Measurements from ENCODE around the gene ARHGAP33.
"Not testable (repeated sequence)": the region's sequence is repeated elsewhere in the genome, so short reads cannot be mapped to it uniquely, and the experiment has no call there.

ARHGAP33 gene

GRCh38 chr19:35780717-35781116 is 5.4 kb downstream of the ARHGAP33 start:
- DNase-seq, result no peak

- DNase-seq, result no peak
These were observed 6.3 kb downstream of the ARHGAP33 start for GRCh38 chr19:35781650-35782049.

GRCh38 chr19:35782589-35782988 is 7.2 kb downstream of the ARHGAP33 start:
- DNase-seq, result no peak

- no peak for DNase-seq
These were observed 8.4 kb downstream of the ARHGAP33 start for GRCh38 chr19:35783469-35784434.

GRCh38 chr19:35784503-35785338 is 9.4 kb downstream of the ARHGAP33 start:
- no peak for DNase-seq

GRCh38 chr19:35785339-35785627 is 9.9 kb downstream of the ARHGAP33 start:
- no peak for DNase-seq

- DNase-seq, result no peak
These were observed 11.2 kb downstream of the ARHGAP33 start for GRCh38 chr19:35786299-35787160.

- no peak for DNase-seq
These were observed 11.9 kb downstream of the ARHGAP33 start for GRCh38 chr19:35787227-35787799.

- no peak for DNase-seq
These were observed 13.0 kb downstream of the ARHGAP33 start for GRCh38 chr19:35788205-35788960.

- no peak for DNase-seq
These were observed 14.0 kb downstream of the ARHGAP33 start for GRCh38 chr19:35789195-35789977.

GRCh38 chr19:35789978-35790944 is 14.9 kb downstream of the ARHGAP33 start:
- no peak for DNase-seq

- DNase-seq, result no peak
These were observed 15.8 kb downstream of the ARHGAP33 start for GRCh38 chr19:35790981-35791813.

- DNase-seq, result no peak
These were observed 16.5 kb downstream of the ARHGAP33 start for GRCh38 chr19:35791814-35792279.

GRCh38 chr19:35792312-35792711 is 16.9 kb downstream of the ARHGAP33 start:
- DNase-seq, result no peak

GRCh38 chr19:35792888-35793287 is 17.5 kb downstream of the ARHGAP33 start:
- no peak for DNase-seq

- DNase-seq, result no peak
These were observed 18.2 kb downstream of the ARHGAP33 start for GRCh38 chr19:35793381-35794165.

GRCh38 chr19:35795564-35795963 is 20.2 kb downstream of the ARHGAP33 start:
- not testable (repeated sequence) for DNase-seq
